ENCODE measurements around the gene C11orf91.

Gene C11orf91

DNA sequence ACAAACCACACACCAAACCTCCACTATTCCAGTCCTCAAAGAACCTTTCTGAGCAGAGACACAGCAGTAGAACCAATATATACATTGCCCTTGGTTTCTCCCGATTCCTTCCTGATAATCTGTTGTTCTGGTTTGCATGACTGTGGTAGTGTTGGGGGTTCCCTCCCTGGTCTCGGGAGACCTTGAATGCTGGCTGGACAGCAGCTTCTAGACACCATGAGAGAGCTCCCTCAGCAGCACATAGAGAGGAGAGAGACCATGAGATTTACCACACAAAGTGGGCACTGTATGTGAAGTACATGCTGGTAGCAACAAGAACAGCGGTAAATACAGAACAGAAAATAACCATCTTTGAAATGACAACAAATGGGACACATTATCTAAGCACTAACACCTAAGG is 2.6 kb downstream of the C11orf91 start:
- peak; percentile 44 for DNase-seq (ENCODE audit: low read depth)
- H3K4me3 ChIP-seq (ENCODE audit: low read depth, low read length), result no peak overlapping the region
- no peak for TF ChIP-seq MYC (IDR thresholded peaks at IDR 0.05; ENCODE audit: low read depth, low read length)
- TF ChIP-seq, protein P1, sequence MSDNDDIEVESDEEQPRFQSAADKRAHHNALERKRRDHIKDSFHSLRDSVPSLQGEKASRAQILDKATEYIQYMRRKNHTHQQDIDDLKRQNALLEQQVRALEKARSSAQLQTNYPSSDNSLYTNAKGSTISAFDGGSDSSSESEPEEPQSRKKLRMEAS (IDR thresholded peaks at IDR 0.05; ENCODE audit: low read depth, low read length), result no peak
- TF ChIP-seq, protein P2, sequence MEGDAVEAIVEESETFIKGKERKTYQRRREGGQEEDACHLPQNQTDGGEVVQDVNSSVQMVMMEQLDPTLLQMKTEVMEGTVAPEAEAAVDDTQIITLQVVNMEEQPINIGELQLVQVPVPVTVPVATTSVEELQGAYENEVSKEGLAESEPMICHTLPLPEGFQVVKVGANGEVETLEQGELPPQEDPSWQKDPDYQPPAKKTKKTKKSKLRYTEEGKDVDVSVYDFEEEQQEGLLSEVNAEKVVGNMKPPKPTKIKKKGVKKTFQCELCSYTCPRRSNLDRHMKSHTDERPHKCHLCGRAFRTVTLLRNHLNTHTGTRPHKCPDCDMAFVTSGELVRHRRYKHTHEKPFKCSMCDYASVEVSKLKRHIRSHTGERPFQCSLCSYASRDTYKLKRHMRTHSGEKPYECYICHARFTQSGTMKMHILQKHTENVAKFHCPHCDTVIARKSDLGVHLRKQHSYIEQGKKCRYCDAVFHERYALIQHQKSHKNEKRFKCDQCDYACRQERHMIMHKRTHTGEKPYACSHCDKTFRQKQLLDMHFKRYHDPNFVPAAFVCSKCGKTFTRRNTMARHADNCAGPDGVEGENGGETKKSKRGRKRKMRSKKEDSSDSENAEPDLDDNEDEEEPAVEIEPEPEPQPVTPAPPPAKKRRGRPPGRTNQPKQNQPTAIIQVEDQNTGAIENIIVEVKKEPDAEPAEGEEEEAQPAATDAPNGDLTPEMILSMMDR (IDR thresholded peaks at IDR 0.05; ENCODE audit: low read depth, low read length), result no peak
- TF ChIP-seq POLR2A (IDR thresholded peaks at IDR 0.05; ENCODE audit: extremely low read depth, insufficient read length), result no peak

DNA sequence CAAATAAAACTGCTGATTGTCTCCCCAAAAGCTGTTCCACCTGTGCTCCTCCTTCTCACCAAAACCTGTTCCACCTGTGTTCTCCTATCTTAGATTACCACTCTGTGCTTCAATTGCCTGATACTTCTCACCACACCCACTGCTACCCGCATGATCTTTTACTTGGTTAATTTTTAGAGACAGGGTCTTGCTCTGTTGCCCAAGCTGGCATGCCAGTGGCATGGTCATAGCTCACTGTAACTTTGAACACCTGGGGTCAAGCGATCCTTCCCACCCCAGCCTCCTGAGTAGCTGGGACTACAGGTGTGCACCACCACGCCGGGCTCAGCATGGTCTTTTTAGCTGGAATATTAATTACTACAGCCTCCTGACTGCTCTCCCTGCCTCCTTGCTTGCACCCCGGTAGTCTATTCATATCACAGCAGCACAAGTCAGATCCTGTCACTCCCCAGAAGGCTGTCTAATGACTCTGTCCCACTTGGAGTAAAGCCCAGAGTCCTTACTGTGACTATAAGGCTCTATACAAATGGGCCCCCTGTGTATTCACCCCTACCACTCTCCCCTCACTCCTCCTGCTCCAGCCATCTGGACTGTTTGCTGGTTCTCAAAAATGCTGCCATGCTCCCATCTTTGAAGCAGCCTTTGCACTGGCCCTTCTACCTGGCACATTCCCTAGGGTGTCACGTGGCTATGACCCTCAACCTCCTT is 3.5 kb downstream of the C11orf91 start:
- TF ChIP-seq MYC (IDR thresholded peaks at IDR 0.05; ENCODE audit: low read depth, low read length) (no peak), POLR2A (IDR thresholded peaks at IDR 0.05; ENCODE audit: extremely low read depth, insufficient read length) (no peak)
- TF ChIP-seq, protein P1 (IDR thresholded peaks at IDR 0.05; ENCODE audit: low read depth, low read length), result no peak
- TF ChIP-seq, protein P2 (IDR thresholded peaks at IDR 0.05; ENCODE audit: low read depth, low read length), result no peak
- H3K4me3 ChIP-seq (ENCODE audit: low read depth, low read length), result no peak overlapping the region
- no peak for DNase-seq (ENCODE audit: low read depth)

DNA sequence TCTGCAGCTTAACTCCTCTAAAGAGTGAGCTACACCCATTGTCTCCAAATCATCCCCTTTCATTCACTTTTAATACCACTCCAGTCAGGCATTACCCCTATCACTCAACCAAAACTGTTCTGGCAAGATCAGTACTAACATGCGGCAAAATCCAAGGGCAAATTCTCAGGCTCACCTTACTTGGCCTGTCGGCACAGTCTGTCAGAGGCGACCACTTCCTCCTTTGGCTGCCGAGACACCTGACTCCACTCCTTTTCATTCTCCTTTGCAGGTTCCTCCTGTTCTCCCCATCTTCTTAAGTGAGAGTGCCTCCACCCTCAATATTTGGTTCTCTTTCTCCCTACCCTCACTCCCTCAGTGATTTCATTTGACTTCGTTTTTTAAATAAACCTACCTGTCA is 4.2 kb downstream of the C11orf91 start:
- no peak overlapping the region for H3K4me3 ChIP-seq (ENCODE audit: low read depth, low read length)
- no peak for DNase-seq (ENCODE audit: low read depth)
- TF ChIP-seq POLR2A (IDR thresholded peaks at IDR 0.05; ENCODE audit: extremely low read depth, insufficient read length) (no peak), MYC (IDR thresholded peaks at IDR 0.05; ENCODE audit: low read depth, low read length) (no peak)
- TF ChIP-seq, protein P2 (IDR thresholded peaks at IDR 0.05; ENCODE audit: low read depth, low read length), result no peak
- TF ChIP-seq, protein P1 (IDR thresholded peaks at IDR 0.05; ENCODE audit: low read depth, low read length), result no peak

DNA sequence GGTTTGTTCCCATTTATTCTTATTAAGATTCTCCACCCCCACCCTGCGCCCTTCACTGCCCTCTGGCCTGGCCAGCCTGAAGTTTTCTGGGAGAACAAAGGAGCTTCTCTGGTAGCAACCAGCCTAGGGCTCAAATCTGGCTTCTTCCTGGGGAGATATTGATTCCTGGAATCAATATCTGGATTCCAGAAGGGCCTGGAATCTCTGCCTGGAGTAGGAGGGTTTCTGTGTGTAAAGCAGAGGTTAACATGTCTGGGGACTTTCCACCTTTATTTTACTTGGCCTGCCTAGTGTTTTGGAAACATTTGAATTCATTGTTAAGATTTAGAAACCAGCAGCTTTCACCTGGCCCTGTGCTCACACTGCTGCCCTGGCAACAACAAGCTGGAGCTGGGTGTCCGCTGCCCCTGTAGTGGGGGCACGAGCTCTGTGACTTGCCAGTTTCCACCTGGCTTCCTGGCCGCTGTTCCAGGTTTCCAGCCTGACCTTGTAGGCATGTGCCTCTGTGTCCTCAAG is 5.5 kb downstream of the C11orf91 start:
- H3K4me3 ChIP-seq (ENCODE audit: low read depth, low read length), result no peak overlapping the region
- TF ChIP-seq, protein P2 (IDR thresholded peaks at IDR 0.05; ENCODE audit: low read depth, low read length), result no peak
- no peak for TF ChIP-seq MYC (IDR thresholded peaks at IDR 0.05; ENCODE audit: low read depth, low read length)
- TF ChIP-seq, protein P1 (IDR thresholded peaks at IDR 0.05; ENCODE audit: low read depth, low read length), result no peak
- no peak for TF ChIP-seq POLR2A (IDR thresholded peaks at IDR 0.05; ENCODE audit: extremely low read depth, insufficient read length)
- no peak for DNase-seq (ENCODE audit: low read depth)

DNA sequence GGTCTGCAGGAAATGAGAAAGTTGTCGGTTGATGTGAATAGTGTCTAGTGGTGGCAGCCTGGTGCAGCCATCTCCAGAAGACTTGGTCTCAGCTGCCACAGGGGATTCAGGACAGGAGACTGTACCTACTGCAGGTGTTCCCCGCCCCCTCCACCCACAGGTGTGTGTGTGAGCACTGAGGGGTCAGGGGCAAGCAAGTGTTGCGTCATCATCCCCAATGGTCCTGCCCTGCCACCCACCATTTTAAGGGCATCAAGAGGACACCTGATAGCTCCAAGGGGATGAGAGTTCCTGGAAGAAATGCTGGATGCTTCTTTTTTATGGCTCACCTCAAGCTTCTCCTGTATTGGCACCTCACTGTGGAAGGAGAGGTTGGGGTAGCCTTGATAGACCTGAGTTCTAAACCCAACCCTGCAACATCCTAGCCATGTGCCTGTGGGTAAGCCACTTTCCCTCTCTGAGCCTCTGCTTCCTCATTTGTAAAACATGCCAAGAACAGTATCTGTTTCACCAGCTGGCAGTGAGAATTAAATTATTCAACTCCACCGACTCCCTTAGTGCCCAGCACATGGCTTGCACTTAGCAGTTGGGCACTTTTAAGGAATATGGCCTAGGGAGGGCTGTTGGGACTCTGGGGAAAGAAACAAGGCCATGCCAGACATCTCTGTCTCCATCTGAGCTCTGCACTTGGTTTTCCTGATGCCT is 6.1 kb downstream of the C11orf91 start:
- H3K4me3 ChIP-seq (ENCODE audit: low read depth, low read length), result no peak overlapping the region
- peak; percentile 57 for DNase-seq (ENCODE audit: low read depth)
- peak; percentile 35; the same call in 1 of the 2 replicates for TF ChIP-seq MYC (IDR thresholded peaks at IDR 0.05; ENCODE audit: low read depth, low read length)
- TF ChIP-seq, protein P1 (IDR thresholded peaks at IDR 0.05; ENCODE audit: low read depth, low read length), result peak; percentile 50
- no peak for TF ChIP-seq POLR2A (IDR thresholded peaks at IDR 0.05; ENCODE audit: extremely low read depth, insufficient read length)

DNA sequence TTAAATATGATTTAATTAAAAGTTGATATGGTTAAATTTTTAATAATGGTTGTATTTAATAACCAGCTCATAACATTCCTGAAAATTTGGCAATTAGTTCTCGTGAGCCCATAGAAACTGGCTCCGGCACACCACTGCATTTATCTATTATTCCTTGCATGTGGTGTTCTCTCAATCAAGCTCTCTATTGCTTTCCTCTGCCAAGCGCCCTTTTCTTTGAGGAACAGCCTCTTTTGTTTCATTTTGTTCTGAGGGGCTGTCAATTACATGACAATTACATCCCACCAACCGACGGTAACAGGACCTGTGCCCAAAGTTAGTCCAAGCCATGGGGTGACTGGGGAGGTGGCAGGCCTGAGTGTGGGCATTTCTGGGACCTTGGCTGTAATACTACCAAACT is 8.1 kb downstream of the C11orf91 start:
- no peak for DNase-seq (ENCODE audit: low read depth)
- H3K4me3 ChIP-seq (ENCODE audit: low read depth, low read length), result no peak overlapping the region
- TF ChIP-seq, protein P1 (IDR thresholded peaks at IDR 0.05; ENCODE audit: low read depth, low read length), result no peak
- TF ChIP-seq MYC (IDR thresholded peaks at IDR 0.05; ENCODE audit: low read depth, low read length) (no peak), POLR2A (IDR thresholded peaks at IDR 0.05; ENCODE audit: extremely low read depth, insufficient read length) (no peak)
- TF ChIP-seq, protein P2 (IDR thresholded peaks at IDR 0.05; ENCODE audit: low read depth, low read length), result no peak
